ENCODE measurements around the gene RPTOR.

RPTOR gene

GRCh38 chr17:80671825-80672110, 127.1 kb downstream of the RPTOR start:
- TF ChIP-seq GLIS3 (CRISPR knock-in tag; IDR thresholded peaks at IDR 0.05): no peak
- no peak for TF ChIP-seq ZFP30 (CRISPR knock-in tag; IDR thresholded peaks at IDR 0.05)
- TF ChIP-seq RARB (CRISPR knock-in tag; IDR thresholded peaks at IDR 0.05): no peak
- no peak for ATAC-seq

GRCh38 chr17:80673152-80673920, 128.7 kb downstream of the RPTOR start:
- no peak for TF ChIP-seq ISL1 (CRISPR knock-in tag; IDR thresholded peaks at IDR 0.05)
- no peak for TF ChIP-seq ESRRG (CRISPR knock-in tag; IDR thresholded peaks at IDR 0.05)
- TF ChIP-seq RARB (CRISPR knock-in tag; IDR thresholded peaks at IDR 0.05): no peak
- TF ChIP-seq CSDC2 (CRISPR knock-in tag; IDR thresholded peaks at IDR 0.05): no peak
- TF ChIP-seq TSHZ2 (CRISPR knock-in tag; IDR thresholded peaks at IDR 0.05): no peak
- no peak for TF ChIP-seq OSR1 (CRISPR knock-in tag; IDR thresholded peaks at IDR 0.05)
- no peak for TF ChIP-seq SNAI2 (CRISPR knock-in tag; IDR thresholded peaks at IDR 0.05)
- TF ChIP-seq ZC3H10 (CRISPR knock-in tag; IDR thresholded peaks at IDR 0.05): no peak
- no peak for ATAC-seq

GRCh38 chr17:80675438-80676095, 130.9 kb downstream of the RPTOR start:
- no peak for TF ChIP-seq ESRRG (CRISPR knock-in tag; IDR thresholded peaks at IDR 0.05)
- no peak for TF ChIP-seq CSRNP3 (CRISPR knock-in tag; IDR thresholded peaks at IDR 0.05)
- TF ChIP-seq OSR1 (CRISPR knock-in tag; IDR thresholded peaks at IDR 0.05): no peak
- TF ChIP-seq PATZ1 (CRISPR knock-in tag; IDR thresholded peaks at IDR 0.05; ENCODE audit: borderline replicate concordance): no peak
- no peak for TF ChIP-seq TOX (CRISPR knock-in tag; IDR thresholded peaks at IDR 0.05; ENCODE audit: borderline replicate concordance)
- no peak for TF ChIP-seq PPARA (CRISPR knock-in tag; IDR thresholded peaks at IDR 0.05; ENCODE audit: borderline replicate concordance)
- no peak for TF ChIP-seq CREB5 (CRISPR knock-in tag; IDR thresholded peaks at IDR 0.05; ENCODE audit: low read depth)
- no peak for TF ChIP-seq ISL1 (CRISPR knock-in tag; IDR thresholded peaks at IDR 0.05)
- no peak for TF ChIP-seq ZNF8 (CRISPR knock-in tag; IDR thresholded peaks at IDR 0.05)
- TF ChIP-seq ZC3H10 (CRISPR knock-in tag; IDR thresholded peaks at IDR 0.05): no peak
- no peak for TF ChIP-seq TSHZ2 (CRISPR knock-in tag; IDR thresholded peaks at IDR 0.05)
- TF ChIP-seq ZNF70 (CRISPR knock-in tag; IDR thresholded peaks at IDR 0.05): no peak
- TF ChIP-seq TCF4 (CRISPR knock-in tag; IDR thresholded peaks at IDR 0.05; ENCODE audit: borderline replicate concordance): no peak
- TF ChIP-seq BACH2 (CRISPR knock-in tag; IDR thresholded peaks at IDR 0.05; ENCODE audit: borderline replicate concordance): no peak
- no peak for TF ChIP-seq ZFP30 (CRISPR knock-in tag; IDR thresholded peaks at IDR 0.05)
- no peak for TF ChIP-seq GLIS3 (CRISPR knock-in tag; IDR thresholded peaks at IDR 0.05)

More at GRCh38 chr17:80675438-80676095, 130.9 kb downstream of the RPTOR start:
- no peak for ATAC-seq

All from SK-N-SH treated with all-trans-retinoic acid at 6 μM for 48 hours (cell line).